Cardiac muscle cell (in vitro differentiated cells and primary cell): ENCODE data around the gene TRAFD1. TPM values are rescaled to one million over a fixed set of nuclear protein-coding genes. Genes with fewer than 3 reads are reported as not detected.
"Not testable (repeated sequence)": the region's sequence is repeated elsewhere in the genome, so short reads cannot be mapped to it uniquely, and the experiment has no call there.

Experiments used
- DNase-seq, 2 donors: peaks; one replicate each; pipeline versions ENCODE4 v3.0.0 to v3.0.0-alpha.2; 2010 to 2017; ENCODE audit warnings: low read depth in 1 of 2, low spot score in 1 of 2
- H3K27ac ChIP-seq: fragments of 200-600 bp; sonication (generic); 2 replicates; pipeline ENCODE4 v1.5.1; 2016
- H3K27me3 ChIP-seq: fragments of 200-600 bp; sonication (generic); 2 replicates; pipeline ENCODE4 v1.6.0; 2016; ENCODE audit warnings: control low read depth
- H3K36me3 ChIP-seq: fragments of 200-600 bp; sonication (generic); 2 replicates; pipeline ENCODE4 v1.5.1; 2016; ENCODE audit warnings: control low read depth
- H3K4me1 ChIP-seq: fragments of 200-600 bp; sonication (generic); 2 replicates; pipeline ENCODE4 v1.8.1; 2017; ENCODE audit warnings: low read depth, mild to moderate bottlenecking, mixed run types
- H3K4me3 ChIP-seq: fragments of 200-600 bp; sonication (generic); 2 replicates; pipeline ENCODE4 v1.5.1; 2016; ENCODE audit warnings: mild to moderate bottlenecking
- H3K9me3 ChIP-seq: fragments of 200-600 bp; sonication (generic); 2 replicates; pipeline ENCODE4 v1.5.1; 2017; ENCODE audit warnings: low read depth, mild to moderate bottlenecking, control low read depth
- CTCF ChIP-seq: IDR thresholded peaks from 2 replicates; pipeline ENCODE4 v1.5.1; 2012; ENCODE audit warnings: low read depth, mild to moderate bottlenecking, low read length
- polyA plus RNA-seq: library from polyadenylated mRNA; unstranded; fragments of >200 nt; fragmentation: Nextera tagmentation; extraction: Ambion mirVana; gene quantifications from 2 replicates; pipeline ENCODE4 v1.2.1, GENCODE V29; 2016
- total RNA-seq: library from RNA; depleted of rRNA; stranded (reverse); fragments of >200 nt; gene quantifications from 2 replicates; pipeline ENCODE4 v1.2.3, GENCODE V29; 2016

TRAFD1 gene
- total and polyA plus RNA-seq, 2 experiments from 2014 or later, result 41.3 to 60.6 TPM

- peak in 1 of 2 donors; percentile 86 for DNase-seq
- Histone ChIP-seq H3K4me1 (no peaks in the 10 kb centered on the region), H3K9me3 (no peaks in the 10 kb centered on the region), H3K4me3 (no peak overlapping the region), H3K36me3 (peaks cover 59% of the 10 kb centered on the region), H3K27ac (no peak overlapping the region), H3K27me3 (no peaks in the 10 kb centered on the region)
- TF ChIP-seq CTCF, result no peak
Measured at GRCh38 chr12:112148031-112148513, 22.7 kb downstream of the TRAFD1 start.

GRCh38 chr12:112149596-112149995 is 24.2 kb downstream of the TRAFD1 start:
- H3K27ac ChIP-seq, result no peak overlapping the region
- H3K4me1 ChIP-seq, result no peaks in the 10 kb centered on the region
- no peaks in the 10 kb centered on the region for H3K9me3 ChIP-seq
- H3K4me3 ChIP-seq, result no peak overlapping the region
- peaks cover 52% of the 10 kb centered on the region for H3K36me3 ChIP-seq
- no peak for DNase-seq
- TF ChIP-seq CTCF, result no peak
- no peaks in the 10 kb centered on the region for H3K27me3 ChIP-seq

GRCh38 chr12:112151766-112152541 is 26.6 kb downstream of the TRAFD1 start:
- DNase-seq, result no peak
- no peaks in the 10 kb centered on the region for H3K9me3 ChIP-seq
- peaks cover 46% of the 10 kb centered on the region for H3K36me3 ChIP-seq
- H3K4me3 ChIP-seq, result no peak overlapping the region
- H3K27ac ChIP-seq, result no peak overlapping the region
- H3K27me3 ChIP-seq, result no peaks in the 10 kb centered on the region
- no peak for TF ChIP-seq CTCF
- no peaks in the 10 kb centered on the region for H3K4me1 ChIP-seq

- H3K27me3 ChIP-seq, result no peaks in the 10 kb centered on the region
- no peaks in the 10 kb centered on the region for H3K9me3 ChIP-seq
- no peak overlapping the region for H3K4me3 ChIP-seq
- H3K27ac ChIP-seq, result peak overlapping the region; percentile 34
- DNase-seq, result no peak
- no peak for TF ChIP-seq CTCF
- no peaks in the 10 kb centered on the region for H3K4me1 ChIP-seq
- H3K36me3 ChIP-seq, result peaks cover 35% of the 10 kb centered on the region
Measured at GRCh38 chr12:112153181-112153892, 28.0 kb downstream of the TRAFD1 start.

- no peak for TF ChIP-seq CTCF
- H3K36me3 ChIP-seq, result peaks cover 30% of the 10 kb centered on the region
- no peak overlapping the region for H3K4me3 ChIP-seq
- no peak for DNase-seq
- H3K27me3 ChIP-seq, result no peaks in the 10 kb centered on the region
- no peaks in the 10 kb centered on the region for H3K4me1 ChIP-seq
- H3K9me3 ChIP-seq, result no peaks in the 10 kb centered on the region
- peak overlapping the region; percentile 34 for H3K27ac ChIP-seq
Measured at GRCh38 chr12:112153893-112154219, 28.5 kb downstream of the TRAFD1 start.

- H3K36me3 ChIP-seq, result peaks cover 18% of the 10 kb centered on the region
- not testable (repeated sequence) for H3K27ac ChIP-seq, H3K4me3 ChIP-seq, H3K4me1 ChIP-seq, DNase-seq, H3K9me3 ChIP-seq, H3K27me3 ChIP-seq
Measured at GRCh38 chr12:112158461-112159145, 33.2 kb downstream of the TRAFD1 start.
